GM23248 (cell line): ENCODE measurements around the gene PPP3R2. TPM values are rescaled to one million over a fixed set of nuclear protein-coding genes. Genes with fewer than 3 reads are reported as not detected.

Source experiments
- DNase-seq: peaks from one replicate; pipeline ENCODE4 v3.0.0-alpha.2; 2015
- H2AFZ ChIP-seq: fragments of 200-600 bp; sonication (generic); 2 replicates; pipeline ENCODE4 v1.6.1; 2016; ENCODE audit warnings: antibody characterized with exemption
- H3F3A ChIP-seq: fragments of 200-600 bp; sonication (generic); 2 replicates; pipeline ENCODE4 v1.6.1; 2016; ENCODE audit warnings: mild to moderate bottlenecking, antibody characterized with exemption, mixed run types; ENCODE audit not compliant: insufficient read depth
- H3K27ac ChIP-seq: fragments of 200-600 bp; sonication (generic); 2 replicates; pipeline ENCODE4 v1.5.1; 2016; ENCODE audit warnings: mild to moderate bottlenecking
- H3K27me3 ChIP-seq: fragments of 200-600 bp; sonication (generic); replicated peaks from 2 replicates; pipeline ENCODE4 v1.6.1; 2016; ENCODE audit warnings: mild to moderate bottlenecking; ENCODE audit not compliant: insufficient read depth
- H3K36me3 ChIP-seq: fragments of 200-600 bp; sonication (generic); 2 replicates; pipeline ENCODE4 v1.6.1; 2016; ENCODE audit warnings: low read depth, mild to moderate bottlenecking
- H3K4me1 ChIP-seq: fragments of 200-600 bp; sonication (generic); 2 replicates; pipeline ENCODE4 v1.6.1; 2016; ENCODE audit warnings: mild to moderate bottlenecking; ENCODE audit not compliant: insufficient read depth
- H3K4me2 ChIP-seq: fragments of 200-600 bp; sonication (generic); one replicate; pipeline ENCODE4 v1.6.1; 2016; ENCODE audit warnings: mild to moderate bottlenecking; ENCODE audit not compliant: unreplicated experiment
- H3K4me3 ChIP-seq: fragments of 200-600 bp; sonication (generic); 2 replicates; pipeline ENCODE4 v1.5.1; 2016; ENCODE audit warnings: mild to moderate bottlenecking
- H3K79me2 ChIP-seq: fragments of 200-600 bp; sonication (generic); 2 replicates; pipeline ENCODE4 v1.6.1; 2016; ENCODE audit warnings: mild to moderate bottlenecking; ENCODE audit not compliant: insufficient read depth
- H3K9ac ChIP-seq: fragments of 200-600 bp; sonication (generic); 2 replicates; pipeline ENCODE4 v1.6.1; 2016; ENCODE audit warnings: mild to moderate bottlenecking
- H3K9me2 ChIP-seq: fragments of 200-600 bp; sonication (generic); 2 replicates; pipeline ENCODE4 v1.6.1; 2016; ENCODE audit warnings: mixed run types, mild to moderate bottlenecking, moderate library complexity; ENCODE audit not compliant: insufficient read depth
- H3K9me3 ChIP-seq: fragments of 200-600 bp; sonication (generic); one replicate; pipeline ENCODE4 v1.6.1; 2017; ENCODE audit warnings: low read depth
- H4K20me1 ChIP-seq: fragments of 200-600 bp; sonication (generic); 2 replicates; pipeline ENCODE4 v1.6.0; 2016; ENCODE audit not compliant: insufficient read depth
- EZH2 ChIP-seq: fragments of 200-600 bp; sonication (generic); IDR thresholded peaks from 2 replicates; pipeline ENCODE4 v1.6.1; 2018; ENCODE audit warnings: antibody characterized with exemption, mild to moderate bottlenecking; ENCODE audit not compliant: insufficient read depth, poor library complexity, severe bottlenecking
- EZH2phosphoT487 ChIP-seq: fragments of 200-600 bp; sonication (generic); IDR thresholded peaks from 2 replicates; pipeline ENCODE4 v1.6.1; 2018; ENCODE audit warnings: antibody characterized with exemption, moderate library complexity, mild to moderate bottlenecking, low read depth; ENCODE audit not compliant: insufficient read depth
- WGBS, 2 experiments: methylation state at CpG; one replicate each; pipeline ENCODE4 v1.1.6; 2015 to 2017; ENCODE audit warnings: low lambda C conversion rate in 2 of 2, low coverage in 1 of 2; ENCODE audit errors: missing lambda C conversion rate in 2 of 2; 5-methylcytosine and 5-hydroxymethylcytosine counted together
- in situ Hi-C: fragments of 300-500 bp; cut with MboI; formaldehyde crosslinking; loops from 2 replicates; pipeline ENCODE4 v1.15.0; 2020
- polyA plus RNA-seq: library from polyadenylated mRNA; unstranded; fragments of >200 nt; fragmentation: Nextera tagmentation; extraction: Ambion mirVana; gene quantifications from 2 replicates; pipeline ENCODE4 v1.2.1, GENCODE V29; 2016
- total RNA-seq: library from RNA; depleted of rRNA; stranded (reverse); fragments of >200 nt; shearing (Covaris generic); gene quantifications from 2 replicates; pipeline ENCODE4 v1.2.3, GENCODE V29; 2014

Gene PPP3R2
- total and polyA plus RNA-seq, 2 experiments from 2014 or later = not detected

- H3K4me1 ChIP-seq = no peaks in the 10 kb centered on the region
- H4K20me1 ChIP-seq = no peaks in the 10 kb centered on the region
- H3K36me3 ChIP-seq = no peaks in the 10 kb centered on the region
- no peak for DNase-seq
- H3K27me3 ChIP-seq = no peaks in the 10 kb centered on the region
- no peaks in the 10 kb centered on the region for H3K79me2 ChIP-seq
- H3K4me2 ChIP-seq = no peak overlapping the region
- TF ChIP-seq EZH2phosphoT487 (no peak), EZH2 (no peak)
- no peak overlapping the region for H2AFZ ChIP-seq
- H3K9me2 ChIP-seq = no peaks in the 10 kb centered on the region
- in situ Hi-C loops = no loop called here
- WGBS, 2 experiments = 39 to 41% methylated on average over 5 of the region's 5 CpGs
- no peaks in the 10 kb centered on the region for H3K9me3 ChIP-seq
- H3K9ac ChIP-seq = no peak overlapping the region
- no peak overlapping the region for H3K4me3 ChIP-seq
- H3K27ac ChIP-seq = no peak overlapping the region
- H3F3A ChIP-seq = no peaks in the 10 kb centered on the region
These were observed 34.9 kb upstream of the PPP3R2 start for GRCh38 chr9:101629636-101630035.

- H3K27ac ChIP-seq = no peak overlapping the region
- H3K9ac ChIP-seq = no peak overlapping the region
- WGBS, 2 experiments = 49 to 65% methylated on average over 4 of the region's 4 CpGs
- no peak overlapping the region for H3K4me3 ChIP-seq
- no peak overlapping the region for H2AFZ ChIP-seq
- no peaks in the 10 kb centered on the region for H3K4me1 ChIP-seq
- in situ Hi-C loops = no loop called here
- H3K27me3 ChIP-seq = no peaks in the 10 kb centered on the region
- no peaks in the 10 kb centered on the region for H3F3A ChIP-seq
- H3K79me2 ChIP-seq = no peaks in the 10 kb centered on the region
- DNase-seq = peak; percentile 30
- no peak for TF ChIP-seq EZH2
- H4K20me1 ChIP-seq = no peaks in the 10 kb centered on the region
- H3K36me3 ChIP-seq = no peaks in the 10 kb centered on the region
- no peaks in the 10 kb centered on the region for H3K9me3 ChIP-seq
- H3K4me2 ChIP-seq = no peak overlapping the region
- no peaks in the 10 kb centered on the region for H3K9me2 ChIP-seq
These were observed 33.4 kb upstream of the PPP3R2 start for GRCh38 chr9:101628173-101628572.

GRCh38 chr9:101626295-101626694 is 31.5 kb upstream of the PPP3R2 start:
- WGBS, 2 experiments = 58 to 59% methylated on average over 1 of the region's 1 CpG
- Histone ChIP-seq H4K20me1 (no peaks in the 10 kb centered on the region), H3K4me2 (no peak overlapping the region), H3K27ac (no peak overlapping the region), H2AFZ (no peak overlapping the region), H3K9ac (no peak overlapping the region), H3K9me2 (no peaks in the 10 kb centered on the region), H3F3A (no peaks in the 10 kb centered on the region), H3K79me2 (no peaks in the 10 kb centered on the region), H3K9me3 (no peaks in the 10 kb centered on the region), H3K4me1 (no peaks in the 10 kb centered on the region), H3K27me3 (no peaks in the 10 kb centered on the region), H3K36me3 (no peaks in the 10 kb centered on the region), H3K4me3 (no peak overlapping the region)
- in situ Hi-C loops = no loop called here
- no peak for DNase-seq
- TF ChIP-seq EZH2 (no peak), EZH2phosphoT487 (no peak)

GRCh38 chr9:101625876-101626275 is 31.1 kb upstream of the PPP3R2 start:
- 32 to 41% methylated on average over 2 of the region's 2 CpGs for WGBS, 2 experiments
- Histone ChIP-seq H3K4me1 (no peaks in the 10 kb centered on the region), H3K9me3 (no peaks in the 10 kb centered on the region), H3K9ac (no peak overlapping the region), H3K4me2 (no peak overlapping the region), H4K20me1 (no peaks in the 10 kb centered on the region), H3K27me3 (no peaks in the 10 kb centered on the region), H3F3A (no peaks in the 10 kb centered on the region), H2AFZ (no peak overlapping the region), H3K36me3 (no peaks in the 10 kb centered on the region), H3K4me3 (no peak overlapping the region), H3K79me2 (no peaks in the 10 kb centered on the region), H3K27ac (no peak overlapping the region), H3K9me2 (no peaks in the 10 kb centered on the region)
- DNase-seq = peak; percentile 31
- TF ChIP-seq EZH2phosphoT487 (no peak), EZH2 (no peak)
- in situ Hi-C loops = no loop called here

- H3K27ac ChIP-seq = no peak overlapping the region
- DNase-seq = no peak
- H3K4me3 ChIP-seq = no peak overlapping the region
- no peaks in the 10 kb centered on the region for H3K79me2 ChIP-seq
- 49 to 62% methylated on average over 1 of the region's 1 CpG for WGBS, 2 experiments
- no peaks in the 10 kb centered on the region for H3K4me1 ChIP-seq
- TF ChIP-seq EZH2phosphoT487 (no peak), EZH2 (no peak)
- in situ Hi-C loops = no loop called here
- H3K4me2 ChIP-seq = no peak overlapping the region
- no peaks in the 10 kb centered on the region for H4K20me1 ChIP-seq
- no peaks in the 10 kb centered on the region for H3F3A ChIP-seq
- H3K9me2 ChIP-seq = no peaks in the 10 kb centered on the region
- H3K9ac ChIP-seq = no peak overlapping the region
- H2AFZ ChIP-seq = no peak overlapping the region
- H3K27me3 ChIP-seq = no peaks in the 10 kb centered on the region
- H3K36me3 ChIP-seq = no peaks in the 10 kb centered on the region
- no peaks in the 10 kb centered on the region for H3K9me3 ChIP-seq
These were observed 25.7 kb upstream of the PPP3R2 start for GRCh38 chr9:101620452-101620851.
